ENCODE data around the gene FASN. TPM values are rescaled to one million over a fixed set of nuclear protein-coding genes. Genes with fewer than 3 reads are reported as not detected.
"Not testable (repeated sequence)": the region's sequence is repeated elsewhere in the genome, so short reads cannot be mapped to it uniquely, and the experiment has no call there.

FASN gene
- total RNA-seq: 10 to 100 TPM; 90.5 to 91.2 TPM

GRCh38 chr17:82098169-82098938 is at the start of gene FASN:
Gene FASN (minus strand): TSS chr17:82098236. CDS start chr17:82096445, 1,791 bp downstream.
- H3K9me3 Mint-ChIP-seq: no peaks in the 10 kb centered on the region
- no peaks in the 10 kb centered on the region for H3K27me3 Mint-ChIP-seq (ENCODE audit: low read depth)
- DNase-seq (peak; percentile 96 to 97), ATAC-seq (replicated peaks in 1 of 2) (peak; percentile 82 to 86)
- peaks cover 0 to under 1% of the 10 kb centered on the region in 2 donors for H3K36me3 Mint-ChIP-seq (ENCODE audit: insufficient read depth in 2 of 2)
- H3K27ac Mint-ChIP-seq: no peak within 1 kb of the TSS
- H3K4me1 Mint-ChIP-seq (ENCODE audit: low read depth): peaks cover 23% of the 10 kb centered on the region
- H3K4me3 Mint-ChIP-seq: peak within 1 kb of the TSS; percentile 75 to 79

GRCh38 chr17:82146663-82147654 is 48.9 kb upstream of the FASN start:
- Mint-ChIP-seq H3K36me3 (ENCODE audit: insufficient read depth in 2 of 2) (peaks cover 4 to 7% of the 10 kb centered on the region in 2 donors), H3K4me3 (no peak overlapping the region), H3K4me1 (ENCODE audit: low read depth) (no peaks in the 10 kb centered on the region), H3K27ac (no peak overlapping the region), H3K27me3 (ENCODE audit: low read depth) (no peaks in the 10 kb centered on the region), H3K9me3 (peaks cover 0 to 2% of the 10 kb centered on the region in 2 donors)
- ATAC-seq (replicated peaks in 1 of 2) (no peak), DNase-seq (no peak)

- DNase-seq (no peak), ATAC-seq (replicated peaks in 1 of 2) (no peak)
- Mint-ChIP-seq H3K4me3 (no peak overlapping the region), H3K36me3 (ENCODE audit: insufficient read depth in 2 of 2) (peaks cover 4 to 7% of the 10 kb centered on the region in 2 donors), H3K9me3 (peaks cover 0 to 2% of the 10 kb centered on the region in 2 donors), H3K27me3 (ENCODE audit: low read depth) (no peaks in the 10 kb centered on the region), H3K4me1 (ENCODE audit: low read depth) (no peaks in the 10 kb centered on the region), H3K27ac (no peak overlapping the region)
These were observed 47.6 kb upstream of the FASN start for GRCh38 chr17:82145550-82146155.

- Mint-ChIP-seq H3K4me3 (no peak overlapping the region), H3K4me1 (ENCODE audit: low read depth) (no peaks in the 10 kb centered on the region), H3K9me3 (peaks cover 0 to 2% of the 10 kb centered on the region in 2 donors), H3K27me3 (ENCODE audit: low read depth) (no peaks in the 10 kb centered on the region), H3K36me3 (ENCODE audit: insufficient read depth in 2 of 2) (peaks cover 2 to 7% of the 10 kb centered on the region in 2 donors), H3K27ac (peak overlapping the region; percentile 42)
- DNase-seq (no peak), ATAC-seq (replicated peaks in 1 of 2) (no peak)
These were observed 45.3 kb upstream of the FASN start for GRCh38 chr17:82143333-82143732.

GRCh38 chr17:82139961-82140360 is 41.9 kb upstream of the FASN start:
- not testable (repeated sequence) for DNase-seq; ATAC-seq (replicated peaks in 1 of 2); H3K36me3 Mint-ChIP-seq (ENCODE audit: insufficient read depth in 2 of 2); H3K4me1 Mint-ChIP-seq (ENCODE audit: low read depth); H3K27ac Mint-ChIP-seq; H3K4me3 Mint-ChIP-seq; H3K9me3 Mint-ChIP-seq; H3K27me3 Mint-ChIP-seq (ENCODE audit: low read depth)

- ATAC-seq (replicated peaks in 1 of 2): no peak
- no peak overlapping the region for H3K4me3 Mint-ChIP-seq
- no peaks in the 10 kb centered on the region for H3K4me1 Mint-ChIP-seq (ENCODE audit: low read depth)
- no peaks in the 10 kb centered on the region for H3K36me3 Mint-ChIP-seq (ENCODE audit: insufficient read depth in 2 of 2)
- no peak for DNase-seq
- H3K27me3 Mint-ChIP-seq (ENCODE audit: low read depth): no peaks in the 10 kb centered on the region
- no peaks in the 10 kb centered on the region for H3K9me3 Mint-ChIP-seq
- no peak overlapping the region for H3K27ac Mint-ChIP-seq
These were observed 40.5 kb upstream of the FASN start for GRCh38 chr17:82138511-82138992.

GRCh38 chr17:82134101-82134500 is 36.1 kb upstream of the FASN start:
- H3K36me3 Mint-ChIP-seq (ENCODE audit: insufficient read depth in 2 of 2): no peaks in the 10 kb centered on the region
- no peak for DNase-seq
- no peaks in the 10 kb centered on the region for H3K27me3 Mint-ChIP-seq (ENCODE audit: low read depth)
- no peaks in the 10 kb centered on the region for H3K4me1 Mint-ChIP-seq (ENCODE audit: low read depth)
- ATAC-seq (replicated peaks in 1 of 2): no peak
- no peak overlapping the region for H3K27ac Mint-ChIP-seq
- no peak overlapping the region for H3K4me3 Mint-ChIP-seq
- no peaks in the 10 kb centered on the region for H3K9me3 Mint-ChIP-seq

GRCh38 chr17:82133166-82133953 is 35.3 kb upstream of the FASN start:
- not testable (repeated sequence) for DNase-seq; H3K9me3 Mint-ChIP-seq; H3K27ac Mint-ChIP-seq; H3K4me3 Mint-ChIP-seq; H3K27me3 Mint-ChIP-seq (ENCODE audit: low read depth); H3K4me1 Mint-ChIP-seq (ENCODE audit: low read depth); ATAC-seq (replicated peaks in 1 of 2); H3K36me3 Mint-ChIP-seq (ENCODE audit: insufficient read depth in 2 of 2)

GRCh38 chr17:82129095-82129494 is 31.1 kb upstream of the FASN start:
- peaks cover 37% of the 10 kb centered on the region for H3K4me1 Mint-ChIP-seq (ENCODE audit: low read depth)
- peaks cover 0 to 1% of the 10 kb centered on the region in 2 donors for H3K36me3 Mint-ChIP-seq (ENCODE audit: insufficient read depth in 2 of 2)
- H3K27ac Mint-ChIP-seq: no peak overlapping the region
- no peak for DNase-seq
- ATAC-seq (replicated peaks in 1 of 2): no peak
- H3K4me3 Mint-ChIP-seq: no peak overlapping the region
- no peaks in the 10 kb centered on the region for H3K27me3 Mint-ChIP-seq (ENCODE audit: low read depth)
- no peaks in the 10 kb centered on the region for H3K9me3 Mint-ChIP-seq

GRCh38 chr17:82128287-82128686 is 30.3 kb upstream of the FASN start:
- Mint-ChIP-seq H3K9me3 (no peaks in the 10 kb centered on the region), H3K27me3 (ENCODE audit: low read depth) (no peaks in the 10 kb centered on the region), H3K36me3 (ENCODE audit: insufficient read depth in 2 of 2) (peaks cover 0 to 1% of the 10 kb centered on the region in 2 donors), H3K4me1 (ENCODE audit: low read depth) (peaks cover 39% of the 10 kb centered on the region), H3K27ac (no peak overlapping the region), H3K4me3 (no peak overlapping the region)
- DNase-seq: no peak
- no peak for ATAC-seq (replicated peaks in 1 of 2)

- Mint-ChIP-seq H3K9me3 (no peaks in the 10 kb centered on the region), H3K27ac (no peak overlapping the region), H3K27me3 (ENCODE audit: low read depth) (no peaks in the 10 kb centered on the region), H3K36me3 (ENCODE audit: insufficient read depth in 2 of 2) (peaks cover 0 to 1% of the 10 kb centered on the region in 2 donors), H3K4me3 (peak overlapping the region; percentile 36 to 62), H3K4me1 (ENCODE audit: low read depth) (peaks cover 39% of the 10 kb centered on the region)
- ATAC-seq (replicated peaks in 1 of 2) (peak; percentile 1 to 4), DNase-seq (no peak)
These were observed 29.7 kb upstream of the FASN start for GRCh38 chr17:82127704-82128103.

- H3K27ac Mint-ChIP-seq: no peak overlapping the region
- H3K27me3 Mint-ChIP-seq (ENCODE audit: low read depth): no peaks in the 10 kb centered on the region
- peak overlapping the region; percentile 62 to 74 for H3K4me3 Mint-ChIP-seq
- H3K9me3 Mint-ChIP-seq: no peaks in the 10 kb centered on the region
- peaks cover 39% of the 10 kb centered on the region for H3K4me1 Mint-ChIP-seq (ENCODE audit: low read depth)
- peaks cover 0 to 1% of the 10 kb centered on the region in 2 donors for H3K36me3 Mint-ChIP-seq (ENCODE audit: insufficient read depth in 2 of 2)
- DNase-seq (no peak), ATAC-seq (replicated peaks in 1 of 2) (peak; percentile 39 to 56)
These were observed 29.2 kb upstream of the FASN start for GRCh38 chr17:82127315-82127595.
